Measurements from ENCODE around the gene NAA60. TPM values are rescaled to one million over a fixed set of nuclear protein-coding genes. Genes with fewer than 3 reads are reported as not detected.
A peak's percentile ranks its signal among the peaks of the same experiment; 100 is the strongest.

The NAA60 gene
- total RNA-seq, 1 donor from 2014 or later, result 56.3 TPM

DNA sequence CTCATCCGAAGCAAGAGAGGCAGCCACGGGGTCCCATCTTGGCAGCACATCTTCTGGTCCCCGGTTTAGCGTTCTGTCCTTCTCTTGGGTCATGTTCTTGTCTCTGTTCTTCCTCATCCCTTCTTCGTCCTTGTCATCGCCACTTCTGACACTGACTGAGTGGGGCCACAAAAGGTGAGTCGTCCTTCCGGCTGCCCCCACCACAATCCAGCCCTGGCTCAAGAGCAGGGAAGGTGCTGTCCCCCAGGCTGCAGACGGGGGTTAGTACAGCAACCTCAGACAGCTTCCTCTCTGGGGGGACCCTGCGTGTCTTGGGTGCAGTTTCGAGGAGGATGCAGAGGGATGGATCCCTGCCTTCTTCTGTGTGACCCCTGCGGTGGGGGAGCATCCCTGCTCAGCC lies 21.8 kb downstream of the NAA60 start:
- no peaks in the 10 kb centered on the region for H3K27me3 ChIP-seq (ENCODE audit: low read depth)
- intact Hi-C loops (cut with DNase I), result no loop called here
- DNase-seq (no peak), ATAC-seq (no peak)
- no peak overlapping the region for H3K27ac ChIP-seq
- no peaks in the 10 kb centered on the region for H3K9me3 ChIP-seq
- peaks cover 58% of the 10 kb centered on the region for H3K4me1 ChIP-seq
- peaks cover 26% of the 10 kb centered on the region for H3K36me3 ChIP-seq
- TF ChIP-seq CTCF (IDR thresholded peaks at IDR 0.05), result no peak
- no peak overlapping the region for H3K4me3 ChIP-seq

DNA sequence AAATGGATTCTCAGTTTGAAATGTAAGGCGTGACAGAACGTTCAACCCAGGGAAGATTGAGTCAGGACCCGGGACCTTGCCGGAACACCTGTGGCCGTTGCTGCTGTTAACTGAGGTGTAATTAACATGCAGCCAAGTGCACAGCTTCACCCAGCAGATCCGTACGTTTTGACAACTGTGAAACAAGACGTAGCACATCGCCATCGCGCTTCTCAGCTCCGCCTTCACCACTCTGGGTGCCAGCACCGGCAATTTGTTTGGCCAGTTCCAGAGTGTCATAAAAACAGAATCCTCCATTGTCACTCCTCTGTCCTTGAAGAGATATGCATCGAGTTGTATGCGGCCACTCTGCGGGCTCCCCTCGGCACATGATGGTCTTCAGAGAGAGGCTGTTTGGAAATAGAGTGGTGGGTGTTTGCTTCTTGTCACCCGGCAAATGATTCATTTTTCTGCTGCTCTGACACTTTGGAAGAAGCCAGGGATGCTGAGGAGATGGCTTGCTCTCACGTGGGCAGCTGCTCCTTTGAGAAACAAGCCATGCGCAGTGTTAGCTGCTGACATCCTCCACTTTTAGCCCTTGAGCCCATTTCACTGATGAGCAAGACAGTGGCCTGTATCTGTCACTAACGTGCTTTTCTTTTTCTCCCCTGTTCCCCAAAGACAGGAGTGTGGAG lies 22.6 kb downstream of the NAA60 start:
- no peak overlapping the region for H3K27ac ChIP-seq
- intact Hi-C loops (cut with DNase I), result no loop called here
- ATAC-seq (no peak), DNase-seq (no peak)
- H3K4me3 ChIP-seq, result no peak overlapping the region
- peaks cover 51% of the 10 kb centered on the region for H3K4me1 ChIP-seq
- no peak for TF ChIP-seq CTCF (IDR thresholded peaks at IDR 0.05)
- H3K27me3 ChIP-seq (ENCODE audit: low read depth), result no peaks in the 10 kb centered on the region
- H3K9me3 ChIP-seq, result no peaks in the 10 kb centered on the region
- peaks cover 27% of the 10 kb centered on the region for H3K36me3 ChIP-seq

DNA sequence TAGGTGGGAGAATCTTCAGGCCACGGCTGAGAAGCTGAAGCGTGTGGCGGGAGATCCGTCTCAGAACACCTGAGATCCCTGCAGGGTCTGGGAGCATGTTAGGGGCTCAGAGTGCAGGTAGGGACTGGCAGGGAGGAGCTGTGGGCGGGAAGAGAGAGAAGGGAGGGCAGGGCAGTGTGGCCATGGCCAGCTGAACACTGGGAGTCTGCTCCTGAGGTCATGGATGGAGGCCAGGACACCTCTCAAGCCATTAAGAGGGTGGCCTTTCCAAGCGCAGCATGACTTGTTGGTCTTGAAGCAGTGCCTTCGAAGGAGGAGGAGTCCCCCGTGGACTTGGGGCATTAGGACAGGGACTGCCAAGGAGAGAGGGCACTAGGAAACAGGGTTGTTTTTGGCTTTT lies 23.7 kb downstream of the NAA60 start:
- no peak overlapping the region for H3K4me3 ChIP-seq
- H3K27me3 ChIP-seq (ENCODE audit: low read depth), result no peaks in the 10 kb centered on the region
- peak; percentile 39 to 49 for ATAC-seq
- peaks cover 36% of the 10 kb centered on the region for H3K36me3 ChIP-seq
- intact Hi-C loops (cut with DNase I), result no loop called here
- no peak for DNase-seq
- no peaks in the 10 kb centered on the region for H3K9me3 ChIP-seq
- H3K4me1 ChIP-seq, result peaks cover 39% of the 10 kb centered on the region
- no peak for TF ChIP-seq CTCF (IDR thresholded peaks at IDR 0.05)
- no peak overlapping the region for H3K27ac ChIP-seq

- intact Hi-C loops (cut with DNase I), result no loop called here
- peaks cover 36% of the 10 kb centered on the region for H3K36me3 ChIP-seq
- DNase-seq (no peak), ATAC-seq (no peak)
- H3K27ac ChIP-seq, result no peak overlapping the region
- no peaks in the 10 kb centered on the region for H3K9me3 ChIP-seq
- H3K27me3 ChIP-seq (ENCODE audit: low read depth), result no peaks in the 10 kb centered on the region
- peaks cover 33% of the 10 kb centered on the region for H3K4me1 ChIP-seq
- H3K4me3 ChIP-seq, result no peak overlapping the region
- TF ChIP-seq CTCF (IDR thresholded peaks at IDR 0.05), result no peak
Observed at GRCh38 chr16:3467921-3468320, 24.4 kb downstream of the NAA60 start.

DNA sequence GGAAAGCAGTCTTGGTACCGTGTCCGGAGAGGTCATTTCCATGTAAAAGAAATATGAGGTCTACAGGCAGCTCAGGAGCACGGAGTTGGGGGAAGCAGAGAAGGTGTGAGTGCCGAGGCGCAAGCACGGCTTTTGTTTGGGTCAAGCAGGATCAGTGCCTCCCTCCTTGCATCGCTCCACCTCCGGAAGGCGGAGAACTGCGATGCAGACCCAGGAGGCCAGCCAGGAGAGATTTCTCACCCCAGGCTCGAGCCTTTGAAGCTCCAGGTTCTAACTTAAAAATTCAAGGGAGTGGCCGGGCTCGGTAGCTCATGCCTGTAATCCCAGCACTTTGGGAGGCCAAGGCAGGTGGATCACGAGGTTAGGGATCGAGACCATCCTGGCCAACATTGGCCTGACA lies 25.0 kb downstream of the NAA60 start:
- Histone ChIP-seq H3K4me3 (no peak overlapping the region), H3K27me3 (ENCODE audit: low read depth) (no peaks in the 10 kb centered on the region), H3K4me1 (peaks cover 30% of the 10 kb centered on the region), H3K36me3 (peaks cover 36% of the 10 kb centered on the region), H3K27ac (no peak overlapping the region), H3K9me3 (no peaks in the 10 kb centered on the region)
- intact Hi-C loops (cut with DNase I), result no loop called here
- no peak for ATAC-seq
- no peak for DNase-seq
- TF ChIP-seq CTCF (IDR thresholded peaks at IDR 0.05), result no peak
